OCI-LY3 (cell line): ENCODE results near the gene KCNJ9.
"Not testable (repeated sequence)": the region's sequence is repeated elsewhere in the genome, so short reads cannot be mapped to it uniquely, and the experiment has no call there.

Source experiments
- H2AFZ ChIP-seq: fragments of 200-600, 300-600 bp; shearing (Covaris generic); 2 replicates; pipeline ENCODE4 v1.6.0; 2014; ENCODE audit warnings: antibody characterized with exemption, low read depth, low read length
- H3K27ac ChIP-seq: fragments of 200-600, 300-600 bp; sonication (generic); 2 replicates; pipeline ENCODE4 v1.5.1; 2014; ENCODE audit warnings: mild to moderate bottlenecking, low read length, moderate library complexity, mixed read lengths
- H3K27me3 ChIP-seq: fragments of 200-600, 300-600 bp; sonication (generic); 2 replicates; pipeline ENCODE4 v1.6.1; 2014; ENCODE audit warnings: low read depth, low read length, mixed read lengths
- H3K36me3 ChIP-seq: fragments of 200-600, 300-600 bp; sonication (generic); replicated peaks from 2 replicates; pipeline ENCODE3; 2014; ENCODE audit warnings: low read depth, low read length, mixed read lengths
- H3K4me1 ChIP-seq: fragments of 300-600, 200-600 bp; sonication (generic); 2 replicates; pipeline ENCODE4 v1.6.1; 2014; ENCODE audit warnings: low read length, mixed read lengths
- H3K4me2 ChIP-seq: fragments of 200-600, 300-600 bp; sonication (generic); 2 replicates; pipeline ENCODE4 v1.6.1; 2014; ENCODE audit warnings: low read length, mixed read lengths
- H3K4me3 ChIP-seq: fragments of 300-600, 200-600 bp; sonication (generic); 2 replicates; pipeline ENCODE4 v1.5.1; 2014; ENCODE audit warnings: antibody characterized with exemption, mild to moderate bottlenecking, low read length, moderate library complexity
- H3K79me2 ChIP-seq: fragments of 300-600, 200-600 bp; shearing (Covaris generic); 2 replicates; pipeline ENCODE4 v1.6.1; 2014; ENCODE audit warnings: mild to moderate bottlenecking, low read length, mixed read lengths
- H3K9ac ChIP-seq: fragments of 300-600, 200-600 bp; shearing (Covaris generic); 2 replicates; pipeline ENCODE4 v1.6.0; 2014; ENCODE audit warnings: mild to moderate bottlenecking, low read length, moderate library complexity
- H3K9me3 ChIP-seq: fragments of 200-600, 300-600 bp; shearing (Covaris generic); 2 replicates; pipeline ENCODE4 v1.6.1; 2014; ENCODE audit warnings: low read length, mixed read lengths; ENCODE audit not compliant: insufficient read depth
- H4K20me1 ChIP-seq: fragments of 200-600, 300-600 bp; sonication (generic); 2 replicates; pipeline ENCODE4 v1.6.1; 2016; ENCODE audit warnings: low read length, mixed read lengths; ENCODE audit not compliant: insufficient read depth
- CTCF ChIP-seq: fragments of 200-600, 300-600 bp; sonication (generic); IDR thresholded peaks from 2 replicates; pipeline ENCODE4 v1.5.1; 2014; ENCODE audit warnings: antibody characterized with exemption, low read length, low read depth
- EZH2phosphoT487 ChIP-seq: fragments of 200-600 bp; shearing (Covaris generic); IDR thresholded peaks from 2 replicates; pipeline ENCODE4 v1.6.1; 2018; ENCODE audit warnings: antibody characterized with exemption, mixed run types, low read depth

Gene KCNJ9

GRCh38 chr1:160049101-160049500, 32.2 kb upstream of the KCNJ9 start:
- H3K27ac ChIP-seq: no peak overlapping the region
- no peaks in the 10 kb centered on the region for H3K9me3 ChIP-seq
- peaks cover 14% of the 10 kb centered on the region for H3K4me1 ChIP-seq
- no peaks in the 10 kb centered on the region for H3K36me3 ChIP-seq
- peaks cover 64% of the 10 kb centered on the region for H3K27me3 ChIP-seq
- H3K9ac ChIP-seq: no peak overlapping the region
- H3K4me3 ChIP-seq: no peak overlapping the region
- TF ChIP-seq CTCF (no peak), EZH2phosphoT487 (no peak)
- no peak overlapping the region for H2AFZ ChIP-seq
- H3K4me2 ChIP-seq: no peak overlapping the region
- no peaks in the 10 kb centered on the region for H3K79me2 ChIP-seq
- no peaks in the 10 kb centered on the region for H4K20me1 ChIP-seq

- H3K9me3 ChIP-seq, H2AFZ ChIP-seq, H3K27ac ChIP-seq, H3K4me3 ChIP-seq, H3K36me3 ChIP-seq, H3K4me2 ChIP-seq, H3K9ac ChIP-seq, H3K79me2 ChIP-seq, H4K20me1 ChIP-seq: not testable (repeated sequence)
- Histone ChIP-seq H3K4me1 (peaks cover 14% of the 10 kb centered on the region), H3K27me3 (peaks cover 68% of the 10 kb centered on the region)
Observed at GRCh38 chr1:160050182-160050581, 31.2 kb upstream of the KCNJ9 start.

- Histone ChIP-seq H4K20me1 (no peaks in the 10 kb centered on the region), H3K27me3 (peaks cover 68% of the 10 kb centered on the region)
Observed at GRCh38 chr1:160050619-160051018, 30.7 kb upstream of the KCNJ9 start.

GRCh38 chr1:160052936-160053335, 28.4 kb upstream of the KCNJ9 start:
- Histone ChIP-seq H3K79me2 (no peaks in the 10 kb centered on the region), H3K9me3 (no peaks in the 10 kb centered on the region), H4K20me1 (no peaks in the 10 kb centered on the region), H3K4me3 (no peak overlapping the region), H3K9ac (no peak overlapping the region), H3K36me3 (no peaks in the 10 kb centered on the region), H3K4me2 (no peak overlapping the region), H3K4me1 (no peaks in the 10 kb centered on the region), H3K27ac (no peak overlapping the region), H2AFZ (no peak overlapping the region), H3K27me3 (peaks cover 81% of the 10 kb centered on the region)
- TF ChIP-seq EZH2phosphoT487: no peak
- TF ChIP-seq CTCF: no peak

More at GRCh38 chr1:160050619-160051018, 30.7 kb upstream of the KCNJ9 start:
- H3K27ac ChIP-seq: no peak overlapping the region
- H3K4me1 ChIP-seq: peaks cover 14% of the 10 kb centered on the region
- no peaks in the 10 kb centered on the region for H3K36me3 ChIP-seq
- no peak overlapping the region for H3K4me2 ChIP-seq
- H3K4me3 ChIP-seq: no peak overlapping the region
- no peaks in the 10 kb centered on the region for H3K9me3 ChIP-seq
- H3K79me2 ChIP-seq: no peaks in the 10 kb centered on the region
- H2AFZ ChIP-seq: no peak overlapping the region
- TF ChIP-seq CTCF (no peak), EZH2phosphoT487 (no peak)
- H3K9ac ChIP-seq: no peak overlapping the region
